Activated naive CD4-positive, alpha-beta T cell treated with anti-CD3 and anti-CD28 coated beads, Interleukin-2, amount 10 ng/mL, durations not matched to agents 7 days and 5 days (primary cell): ENCODE results near the gene RBX1.
A peak's percentile ranks its signal among the peaks of the same experiment; 100 is the strongest.
"Not testable (repeated sequence)": the region's sequence is repeated elsewhere in the genome, so short reads cannot be mapped to it uniquely, and the experiment has no call there.

ENCODE experiments used
- CTCF ChIA-PET: fragments of 350-600 bp; sonication (Branson Sonifier 250); formaldehyde crosslinking; loops from one replicate; lab custom pipeline; 2021; ENCODE audit warnings: antibody characterized with exemption; lab: Charles Lee
- DNase-seq: peaks from one replicate; pipeline ENCODE4 v3.0.0-alpha.2; 2020
- H3K27ac Mint-ChIP-seq: one replicate; pipeline ENCODE4 v1.8.0; 2021; ENCODE audit warnings: mild to moderate bottlenecking, moderate library complexity, mixed read lengths
- H3K27me3 Mint-ChIP-seq: one replicate; pipeline ENCODE4 v1.8.0; 2021; ENCODE audit warnings: mild to moderate bottlenecking, mixed read lengths
- H3K36me3 Mint-ChIP-seq: one replicate; pipeline ENCODE4 v1.8.0; 2021; ENCODE audit warnings: mixed read lengths
- H3K4me1 Mint-ChIP-seq: one replicate; pipeline ENCODE4 v1.8.0; 2021; ENCODE audit warnings: mixed read lengths
- H3K4me3 Mint-ChIP-seq: one replicate; pipeline ENCODE4 v1.8.0; 2021; ENCODE audit warnings: mild to moderate bottlenecking, moderate library complexity, mixed read lengths
- H3K9me3 Mint-ChIP-seq: one replicate; pipeline ENCODE4 v1.8.0; 2021; ENCODE audit warnings: mixed read lengths

Gene RBX1

DNA sequence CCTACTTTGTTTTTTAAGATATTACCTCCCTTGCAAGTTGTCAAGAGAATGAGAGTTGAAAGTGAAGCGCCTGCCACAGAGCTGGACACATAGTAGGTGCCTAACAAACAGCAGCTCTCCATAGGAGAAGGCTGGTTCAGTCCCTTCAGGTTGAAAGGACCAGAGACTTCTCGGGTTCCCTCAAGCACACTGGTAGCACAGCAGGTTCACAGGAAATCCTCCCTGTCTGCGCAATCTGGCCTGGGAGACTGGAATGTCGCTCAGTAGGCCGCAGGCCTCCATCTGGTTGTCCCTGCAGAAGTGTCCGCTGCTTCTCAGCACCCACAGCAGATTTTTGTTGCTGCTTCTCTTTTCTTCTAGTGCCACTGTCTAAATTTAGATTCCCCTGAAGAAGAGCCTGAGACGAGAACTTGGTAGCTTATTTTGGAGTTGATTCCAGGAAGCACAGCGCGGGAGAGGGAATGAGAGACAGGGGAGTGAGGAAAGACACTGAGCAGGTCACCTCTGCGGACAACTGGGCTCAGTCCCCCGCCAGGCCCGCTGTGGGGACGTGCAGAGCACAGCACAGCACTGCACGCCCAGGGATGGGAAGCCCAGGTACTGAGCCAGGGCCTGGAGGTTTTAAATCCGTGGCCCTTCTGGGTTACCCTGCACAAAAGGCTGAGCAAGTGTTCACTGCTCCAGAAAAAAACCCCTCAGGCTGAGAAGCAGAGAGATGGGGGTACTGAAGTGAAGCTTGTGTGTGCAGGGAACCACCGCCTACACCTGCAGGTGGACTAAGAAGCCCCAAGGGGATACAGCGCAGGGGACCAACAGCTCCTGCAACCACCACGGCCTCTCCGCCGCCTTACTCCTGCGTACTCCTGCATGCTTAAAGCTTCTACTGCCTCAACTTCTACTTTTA is 31.6 kb downstream of the RBX1 start:
- Mint-ChIP-seq H3K4me1 (no peaks in the 10 kb centered on the region), H3K9me3 (no peaks in the 10 kb centered on the region), H3K36me3 (no peaks in the 10 kb centered on the region), H3K4me3 (no peak overlapping the region), H3K27me3 (no peaks in the 10 kb centered on the region), H3K27ac (no peak overlapping the region)
- CTCF ChIA-PET: interaction anchor here (1.3 kb wide), 1 partner anchor 60 kb away, joined by 3 read pairs; no protein-coding TSS in a partner anchor
- DNase-seq: no peak

DNA sequence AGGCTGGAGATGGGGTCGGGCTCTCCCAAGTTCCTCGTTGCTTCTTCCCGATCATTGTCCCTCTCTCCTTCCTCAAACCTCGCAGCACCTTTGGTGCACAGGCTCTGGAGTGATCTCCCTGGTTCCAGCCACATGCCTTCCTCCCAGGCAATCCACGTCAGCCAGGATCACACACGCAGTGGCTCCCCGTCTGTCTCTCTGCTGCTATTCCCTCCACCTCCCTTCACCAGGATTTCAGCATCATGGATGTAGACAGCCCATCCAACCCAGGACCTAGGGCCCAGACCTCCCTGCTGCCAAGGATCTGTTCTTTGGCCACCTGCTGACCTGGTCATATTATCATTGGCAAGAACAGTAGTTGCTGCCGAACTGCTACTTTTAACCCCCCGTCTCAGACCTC is 40.1 kb downstream of the RBX1 start:
- H3K27me3 Mint-ChIP-seq: peaks cover 42% of the 10 kb centered on the region
- H3K4me3 Mint-ChIP-seq: no peak overlapping the region
- CTCF ChIA-PET: no interaction called here
- H3K9me3 Mint-ChIP-seq: no peaks in the 10 kb centered on the region
- H3K27ac Mint-ChIP-seq: no peak overlapping the region
- H3K4me1 Mint-ChIP-seq: no peaks in the 10 kb centered on the region
- H3K36me3 Mint-ChIP-seq: no peaks in the 10 kb centered on the region
- DNase-seq: no peak

DNA sequence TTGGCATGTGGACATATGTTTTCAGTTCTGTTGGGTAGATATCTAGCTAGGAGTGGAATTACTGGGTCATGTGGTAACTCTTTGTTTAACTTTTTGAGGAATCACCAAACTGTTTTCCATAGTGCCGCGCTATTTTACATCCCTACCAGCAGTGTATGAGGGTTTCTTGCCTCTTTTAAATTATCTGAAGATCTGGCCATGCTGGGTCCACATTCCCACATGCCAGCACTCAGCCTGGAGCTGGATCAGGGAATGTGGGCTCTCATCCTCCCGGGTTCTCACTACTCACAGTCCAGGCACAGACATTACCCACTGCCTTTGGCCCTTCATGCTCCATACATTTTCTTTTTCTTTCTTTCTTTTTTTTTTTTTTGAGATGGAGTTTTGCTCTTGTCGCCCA is 44.6 kb downstream of the RBX1 start:
- CTCF ChIA-PET: no interaction called here
- H3K4me1 Mint-ChIP-seq: no peaks in the 10 kb centered on the region

DNA sequence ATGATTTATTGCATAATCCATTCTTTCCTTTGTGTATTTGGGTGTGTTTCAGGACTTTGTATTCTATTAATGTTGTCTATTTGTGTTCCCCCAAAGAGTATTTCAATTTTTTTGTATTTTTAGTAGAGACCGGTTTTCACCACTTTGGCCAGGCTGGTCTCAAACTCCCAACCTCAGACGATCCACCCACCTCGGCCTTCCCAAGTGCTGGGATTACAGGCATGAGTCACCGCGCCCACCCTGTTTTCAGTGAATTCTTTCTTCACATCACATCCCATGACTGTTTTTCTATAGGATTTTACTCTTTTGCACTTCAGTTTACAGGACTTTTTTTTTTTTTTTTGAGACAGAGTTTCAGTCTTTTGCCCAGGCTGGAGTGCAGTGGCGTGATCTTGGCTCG is 46.3 kb downstream of the RBX1 start:
- no peaks in the 10 kb centered on the region for H3K9me3 Mint-ChIP-seq
- H3K4me3 Mint-ChIP-seq: no peak overlapping the region
- CTCF ChIA-PET: no interaction called here
- no peaks in the 10 kb centered on the region for H3K36me3 Mint-ChIP-seq
- peaks cover 21% of the 10 kb centered on the region for H3K27me3 Mint-ChIP-seq
- no peak overlapping the region for H3K27ac Mint-ChIP-seq
- no peak for DNase-seq
- H3K4me1 Mint-ChIP-seq: no peaks in the 10 kb centered on the region

More for the DNA sequence above, 44.6 kb downstream of the RBX1 start:
- H3K4me3 Mint-ChIP-seq: no peak overlapping the region
- H3K9me3 Mint-ChIP-seq: no peaks in the 10 kb centered on the region
- no peak for DNase-seq
- no peaks in the 10 kb centered on the region for H3K36me3 Mint-ChIP-seq
- H3K27me3 Mint-ChIP-seq: peaks cover 35% of the 10 kb centered on the region
- H3K27ac Mint-ChIP-seq: no peak overlapping the region

DNA sequence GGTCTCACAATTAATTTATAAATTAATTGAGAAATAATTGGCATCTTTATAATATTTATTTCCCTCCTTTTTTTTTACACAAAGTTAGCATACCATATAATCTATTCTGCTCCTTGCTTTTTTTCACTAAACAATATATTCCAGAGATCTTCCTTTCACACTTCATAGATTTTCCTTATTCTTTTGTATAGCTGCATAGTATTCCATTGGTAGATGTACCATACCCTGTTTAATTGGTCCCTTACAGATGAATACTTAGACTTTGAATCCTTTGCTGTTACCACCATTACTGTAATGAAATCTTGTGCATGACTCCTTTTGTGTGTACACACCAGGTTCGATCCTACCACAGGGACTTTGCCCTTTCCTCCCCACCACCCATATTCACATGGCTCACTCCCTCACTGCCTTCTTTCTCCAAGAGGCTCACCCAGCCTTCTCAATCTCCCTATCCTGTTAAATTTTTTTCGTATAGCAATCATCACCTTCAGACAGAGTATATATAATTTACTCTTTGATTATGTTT is 48.9 kb downstream of the RBX1 start:
- Mint-ChIP-seq H3K27ac (no peak overlapping the region), H3K9me3 (no peaks in the 10 kb centered on the region), H3K27me3 (peaks cover 10% of the 10 kb centered on the region), H3K36me3 (no peaks in the 10 kb centered on the region), H3K4me1 (no peaks in the 10 kb centered on the region), H3K4me3 (no peak overlapping the region)
- DNase-seq: no peak
- CTCF ChIA-PET: no interaction called here

DNA sequence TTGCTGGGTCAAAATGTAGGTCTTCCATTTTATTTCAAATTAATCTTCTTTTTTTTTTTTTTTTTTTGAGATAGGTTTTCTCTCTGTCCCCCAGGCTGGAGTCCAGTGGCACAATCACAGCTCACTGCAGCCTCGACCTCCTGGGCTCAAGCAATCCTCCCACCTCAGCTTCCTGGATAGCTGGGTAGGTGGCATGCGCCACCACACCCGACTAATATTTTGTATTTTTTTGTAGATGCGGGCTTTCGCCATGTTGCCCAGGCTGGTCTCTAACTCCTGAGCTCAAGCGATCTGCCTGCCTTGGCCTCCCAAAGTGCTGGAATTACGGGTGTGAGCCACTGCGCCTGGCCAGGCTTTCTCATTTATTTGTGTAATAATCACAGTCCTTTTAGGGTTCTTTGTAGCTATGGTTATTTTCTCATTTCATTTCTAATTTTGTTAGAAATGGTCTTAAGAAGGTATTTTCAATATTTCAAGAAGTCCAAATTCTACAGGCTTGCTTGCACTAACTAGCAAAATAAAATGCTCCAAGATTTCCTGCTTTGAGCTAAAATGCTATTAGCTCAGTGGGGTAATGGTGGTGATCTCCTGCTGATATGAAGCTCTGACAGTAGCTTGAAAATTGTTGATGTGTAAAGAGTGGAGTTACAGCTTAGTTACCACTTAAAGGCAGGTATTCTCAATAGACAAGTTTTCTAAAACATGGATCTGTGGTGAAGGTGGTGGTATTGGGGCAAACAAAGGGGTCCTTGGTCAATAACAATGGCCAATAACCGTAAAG is 50.0 kb downstream of the RBX1 start:
- no peaks in the 10 kb centered on the region for H3K4me1 Mint-ChIP-seq
- peaks cover 6% of the 10 kb centered on the region for H3K27me3 Mint-ChIP-seq
- no peak overlapping the region for H3K4me3 Mint-ChIP-seq
- H3K36me3 Mint-ChIP-seq: no peaks in the 10 kb centered on the region
- CTCF ChIA-PET: no interaction called here
- no peaks in the 10 kb centered on the region for H3K9me3 Mint-ChIP-seq
- DNase-seq: no peak
- H3K27ac Mint-ChIP-seq: no peak overlapping the region

DNA sequence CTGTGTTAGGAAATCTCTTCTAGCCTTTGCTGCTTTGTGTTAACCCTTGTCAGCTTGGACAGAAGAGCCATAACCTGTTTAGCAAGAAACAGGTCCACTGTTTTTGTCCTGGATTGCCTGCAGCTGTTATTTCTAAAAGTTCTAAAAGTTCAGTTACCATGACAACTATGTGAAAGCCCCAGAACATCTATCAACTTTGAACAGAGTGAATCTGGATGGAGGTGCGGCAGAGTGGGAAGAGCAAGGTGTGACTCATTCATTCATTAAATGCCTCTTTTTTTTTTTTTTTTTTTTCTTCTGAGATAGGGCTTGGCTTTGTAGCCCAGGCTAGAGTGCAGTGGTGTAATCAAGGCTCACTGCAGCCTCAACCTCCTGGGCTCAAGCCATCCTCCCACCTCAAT is 50.5 kb downstream of the RBX1 start:
- H3K9me3 Mint-ChIP-seq: no peaks in the 10 kb centered on the region

DNA sequence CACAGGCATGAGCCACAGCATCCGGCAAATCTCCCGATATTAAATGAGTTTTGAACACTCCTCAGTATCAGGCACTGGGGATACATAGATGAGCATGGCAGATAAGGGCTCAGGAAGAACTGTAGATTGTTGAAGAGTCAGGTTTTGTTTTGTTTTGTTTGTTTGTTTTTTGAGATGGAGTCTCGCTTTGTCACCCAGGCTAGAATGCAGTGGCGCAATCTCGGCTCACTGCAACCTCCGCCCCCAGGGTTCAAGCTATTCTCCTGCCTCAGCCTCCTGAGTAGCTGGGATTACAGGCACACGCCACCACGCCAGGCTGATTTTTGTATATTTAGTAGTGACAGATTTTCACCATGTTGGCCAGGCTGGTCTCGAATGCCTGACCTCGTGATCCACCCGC is 51.2 kb downstream of the RBX1 start:
- H3K27ac Mint-ChIP-seq, DNase-seq, H3K4me3 Mint-ChIP-seq, H3K9me3 Mint-ChIP-seq, H3K4me1 Mint-ChIP-seq, CTCF ChIA-PET, H3K27me3 Mint-ChIP-seq, H3K36me3 Mint-ChIP-seq: not testable (repeated sequence)

More for the DNA sequence above, 50.5 kb downstream of the RBX1 start:
- CTCF ChIA-PET: interaction anchor here (0.6 kb wide), 1 partner anchor 45 kb away, joined by 3 read pairs; no protein-coding TSS in a partner anchor
- peaks cover 6% of the 10 kb centered on the region for H3K27me3 Mint-ChIP-seq
- H3K36me3 Mint-ChIP-seq: no peaks in the 10 kb centered on the region
- DNase-seq: no peak
- no peak overlapping the region for H3K4me3 Mint-ChIP-seq
- H3K4me1 Mint-ChIP-seq: no peaks in the 10 kb centered on the region
- H3K27ac Mint-ChIP-seq: no peak overlapping the region

DNA sequence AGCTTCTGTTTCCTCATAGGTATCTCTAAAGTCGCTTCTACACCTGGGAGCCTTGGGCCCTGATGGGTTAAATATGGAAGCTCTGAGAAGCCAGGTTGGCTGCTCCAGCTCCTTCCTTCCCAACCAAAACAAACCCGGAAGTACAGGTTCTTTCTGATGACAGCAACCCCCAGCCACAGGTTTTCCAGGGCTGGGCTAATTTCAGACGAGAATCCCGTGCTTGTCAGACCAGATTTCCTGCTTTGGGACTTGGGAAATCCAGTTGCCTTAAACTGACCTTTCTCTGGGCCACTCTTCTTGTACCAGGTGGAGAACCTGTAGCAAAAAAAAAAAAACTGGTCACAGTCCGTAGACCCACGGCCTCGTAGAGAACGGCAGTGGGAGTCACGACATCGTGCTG is 51.9 kb downstream of the RBX1 start:
- Mint-ChIP-seq H3K36me3 (no peaks in the 10 kb centered on the region), H3K27me3 (peaks cover 6% of the 10 kb centered on the region), H3K4me3 (no peak overlapping the region), H3K4me1 (no peaks in the 10 kb centered on the region), H3K27ac (no peak overlapping the region), H3K9me3 (no peaks in the 10 kb centered on the region)
- no peak for DNase-seq
- CTCF ChIA-PET: no interaction called here

DNA sequence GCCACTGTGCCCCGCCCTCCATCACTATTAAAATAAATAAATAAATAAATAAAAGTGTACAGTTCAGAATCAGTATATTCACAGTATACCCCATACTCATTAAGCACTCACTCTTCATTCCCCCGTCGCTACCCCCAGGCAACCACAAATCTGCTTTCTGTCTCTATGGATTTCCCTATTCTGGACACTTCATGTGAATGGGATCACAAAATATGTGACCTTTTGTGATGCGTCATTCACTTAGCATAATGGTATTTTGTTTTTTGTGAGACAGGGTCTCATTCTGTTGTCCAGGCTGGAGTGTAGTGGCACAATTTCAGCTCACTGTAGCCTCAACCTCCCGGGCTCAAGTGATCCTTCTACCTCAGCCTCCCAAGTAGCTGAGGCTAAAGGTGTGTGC is 52.8 kb downstream of the RBX1 start:
- H3K27ac Mint-ChIP-seq: no peak overlapping the region
- H3K4me3 Mint-ChIP-seq: no peak overlapping the region
- CTCF ChIA-PET: no interaction called here
- H3K4me1 Mint-ChIP-seq: no peaks in the 10 kb centered on the region
- peaks cover 8% of the 10 kb centered on the region for H3K27me3 Mint-ChIP-seq
- H3K36me3 Mint-ChIP-seq: no peaks in the 10 kb centered on the region
- no peak for DNase-seq
- no peaks in the 10 kb centered on the region for H3K9me3 Mint-ChIP-seq

DNA sequence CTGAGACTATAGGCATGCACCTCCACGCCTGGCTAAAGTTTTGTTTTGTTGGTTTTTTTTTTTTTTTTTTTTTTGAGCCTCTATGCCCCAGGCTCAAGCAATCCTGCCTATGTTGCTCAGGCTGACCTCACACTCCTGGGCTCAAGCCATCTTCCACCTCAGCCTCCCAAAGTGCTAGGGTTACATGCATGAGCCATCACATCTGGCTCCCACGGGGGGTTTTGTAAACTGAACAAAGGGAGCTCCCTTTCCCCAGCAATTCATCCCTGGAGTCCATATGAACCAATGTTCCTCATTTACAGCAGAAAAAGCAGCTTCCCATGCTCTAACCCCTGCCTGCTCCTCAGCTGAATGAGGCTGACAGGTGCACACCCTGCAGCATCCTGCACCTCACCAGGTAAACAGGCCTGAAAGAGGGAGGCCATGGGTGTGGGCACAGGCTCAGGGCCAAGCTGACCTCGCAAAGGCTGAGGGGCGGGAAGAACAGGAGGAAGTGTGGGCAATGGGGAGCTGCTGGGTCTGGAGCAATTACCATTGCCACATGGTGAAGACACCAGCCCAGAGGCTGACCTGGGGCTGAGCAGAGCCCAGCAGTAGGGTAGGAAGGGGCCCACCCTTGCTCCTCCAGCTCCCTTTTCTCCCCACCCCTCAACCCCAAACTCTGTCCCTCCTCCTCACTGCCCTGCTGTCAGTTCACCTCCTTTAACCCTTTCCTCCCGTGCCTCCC is 58.2 kb downstream of the RBX1 start:
- no peak for DNase-seq
- CTCF ChIA-PET: no interaction called here
- Mint-ChIP-seq H3K36me3 (no peaks in the 10 kb centered on the region), H3K27me3 (peaks cover 12% of the 10 kb centered on the region), H3K9me3 (no peaks in the 10 kb centered on the region), H3K4me1 (no peaks in the 10 kb centered on the region), H3K4me3 (no peak overlapping the region), H3K27ac (no peak overlapping the region)

DNA sequence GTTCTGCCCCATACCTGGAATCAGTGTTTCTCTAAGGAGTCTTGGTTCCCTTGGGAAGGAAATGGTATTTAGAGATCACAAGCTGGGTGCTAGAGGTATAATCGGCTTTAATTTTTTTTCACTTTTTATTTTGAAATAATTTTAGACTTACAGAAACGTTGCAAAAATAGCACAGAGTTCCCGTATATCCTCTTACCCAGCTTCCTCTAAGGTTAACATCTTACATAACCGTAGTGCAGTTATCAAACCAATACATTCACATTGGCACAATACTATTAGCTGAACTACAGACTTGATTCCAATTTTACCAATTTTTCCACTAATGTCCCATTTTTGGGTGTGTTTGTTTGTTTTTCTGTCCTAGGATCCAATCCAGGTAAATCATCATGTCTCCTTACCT is 63.8 kb downstream of the RBX1 start:
- no peaks in the 10 kb centered on the region for H3K9me3 Mint-ChIP-seq
- peaks cover 2% of the 10 kb centered on the region for H3K36me3 Mint-ChIP-seq
- H3K27me3 Mint-ChIP-seq: no peaks in the 10 kb centered on the region
- H3K4me3 Mint-ChIP-seq: no peak overlapping the region
- CTCF ChIA-PET: no interaction called here
- no peak overlapping the region for H3K27ac Mint-ChIP-seq
- DNase-seq: no peak
- peaks cover 6% of the 10 kb centered on the region for H3K4me1 Mint-ChIP-seq

DNA sequence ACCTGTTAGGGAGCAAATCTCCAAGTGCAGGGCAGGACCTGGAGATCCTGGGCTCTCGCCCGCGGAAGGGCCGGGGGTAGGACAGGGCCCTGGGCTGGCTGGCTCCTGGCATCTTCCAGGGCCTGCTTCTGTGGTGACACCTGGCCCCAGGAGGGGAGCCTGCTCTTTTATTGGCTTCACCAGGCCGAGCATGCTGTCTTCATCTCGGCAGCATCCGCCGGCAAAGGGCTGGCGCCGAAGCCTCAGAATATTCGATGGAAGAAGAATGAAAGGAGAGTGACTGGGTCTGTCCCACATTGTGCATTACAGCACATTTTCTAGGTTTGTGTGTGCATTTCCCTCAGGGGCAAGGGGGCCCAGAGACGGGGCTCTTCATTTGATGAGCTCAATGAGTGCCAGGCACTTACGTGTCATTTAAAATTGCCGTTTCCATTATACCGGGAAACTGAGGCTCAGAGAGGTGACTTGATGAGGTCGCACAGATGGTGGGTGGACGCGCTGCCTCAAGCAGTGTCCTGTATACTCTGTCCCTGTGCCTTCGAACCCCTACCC is 70.0 kb downstream of the RBX1 start:
- H3K4me1 Mint-ChIP-seq: peaks cover 29% of the 10 kb centered on the region
- H3K27me3 Mint-ChIP-seq: peaks cover 28% of the 10 kb centered on the region
- no peaks in the 10 kb centered on the region for H3K9me3 Mint-ChIP-seq
- H3K4me3 Mint-ChIP-seq: peak overlapping the region; percentile 97
- no peak for DNase-seq
- CTCF ChIA-PET: interaction anchor here (1.0 kb wide), 1 partner anchor 99 kb away, joined by 3 read pairs; no protein-coding TSS in a partner anchor
- peak overlapping the region; percentile 97 for H3K27ac Mint-ChIP-seq
- peaks cover 5% of the 10 kb centered on the region for H3K36me3 Mint-ChIP-seq
